OCI-LY1 (cell line): Measurements from ENCODE around the gene NEK1.

Experiments used
- H2AFZ ChIP-seq: fragments of 200-600 bp; sonication (generic), shearing (Covaris generic); 2 replicates; pipeline ENCODE4 v1.6.0; 2014; ENCODE audit warnings: antibody characterized with exemption, mild to moderate bottlenecking, low read length
- H3F3A ChIP-seq: fragments of 200-600 bp; sonication (generic), shearing (Covaris generic); 2 replicates; pipeline ENCODE4 v1.6.0; 2014; ENCODE audit warnings: mild to moderate bottlenecking, antibody characterized with exemption, low read length, moderate library complexity; ENCODE audit not compliant: insufficient read depth
- H3K27ac ChIP-seq: fragments of 200-600 bp; sonication (generic); 2 replicates; pipeline ENCODE4 v1.5.1; 2014; ENCODE audit warnings: low read length, mixed run types, mild to moderate bottlenecking, low read depth; ENCODE audit not compliant: poor library complexity, severe bottlenecking
- H3K27me3 ChIP-seq: fragments of 200-600 bp; sonication (generic); 2 replicates; pipeline ENCODE4 v1.6.0; 2014; ENCODE audit warnings: antibody characterized with exemption, mild to moderate bottlenecking, low read length, moderate library complexity; ENCODE audit not compliant: insufficient read depth
- H3K36me3 ChIP-seq: fragments of 200-600 bp; sonication (generic); 2 replicates; pipeline ENCODE4 v1.6.1; 2014; ENCODE audit warnings: mild to moderate bottlenecking, antibody characterized with exemption, low read length, moderate library complexity, mixed read lengths; ENCODE audit not compliant: insufficient read depth
- H3K4me1 ChIP-seq: fragments of 200-600 bp; sonication (generic); 2 replicates; pipeline ENCODE4 v1.5.1; 2014; ENCODE audit warnings: mild to moderate bottlenecking, low read length, moderate library complexity; ENCODE audit not compliant: insufficient read depth, severe bottlenecking
- H3K4me2 ChIP-seq: fragments of 200-600 bp; sonication (generic), shearing (Covaris generic); 2 replicates; pipeline ENCODE4 v1.6.1; 2014; ENCODE audit warnings: low read length
- H3K4me3 ChIP-seq: fragments of 200-600 bp; sonication (generic); 2 replicates; pipeline ENCODE4 v1.5.1; 2014; ENCODE audit warnings: low read length, low read depth, mild to moderate bottlenecking, mixed read lengths; ENCODE audit not compliant: poor library complexity, severe bottlenecking
- H3K79me2 ChIP-seq: fragments of 200-600 bp; shearing (Covaris generic); 2 replicates; pipeline ENCODE4 v1.6.1; 2016; ENCODE audit warnings: mixed run types, low read length, mixed read lengths; ENCODE audit not compliant: insufficient read depth
- H3K9ac ChIP-seq: fragments of 200-600 bp; sonication (generic), shearing (Covaris generic); 2 replicates; pipeline ENCODE4 v1.6.1; 2014; ENCODE audit warnings: mild to moderate bottlenecking, low read length, mixed read lengths
- H3K9me2 ChIP-seq: fragments of 200-600 bp; sonication (generic), shearing (Covaris generic); 2 replicates; pipeline ENCODE4 v1.6.1; 2014; ENCODE audit warnings: low read depth, mild to moderate bottlenecking, low read length, mixed read lengths
- H3K9me3 ChIP-seq: fragments of 200-600 bp; shearing (Covaris generic); 2 replicates; pipeline ENCODE4 v1.6.1; 2014; ENCODE audit warnings: low read length, mixed read lengths
- H4K20me1 ChIP-seq: fragments of 200-600 bp; sonication (generic), shearing (Covaris generic); 2 replicates; pipeline ENCODE4 v1.6.0; 2016; ENCODE audit warnings: mild to moderate bottlenecking, low read length; ENCODE audit not compliant: insufficient read depth
- CTCF ChIP-seq: fragments of 200-600 bp; sonication (generic), shearing (Covaris generic); IDR thresholded peaks from 2 replicates; pipeline ENCODE4 v1.5.1; 2017; ENCODE audit warnings: mild to moderate bottlenecking, antibody characterized with exemption, low read length, moderate library complexity, mixed read lengths
- EZH2 ChIP-seq: fragments of 200-600 bp; sonication (generic), shearing (Covaris generic); IDR thresholded peaks from 2 replicates; pipeline ENCODE4 v1.8.0; 2017; ENCODE audit warnings: borderline replicate concordance, mixed run types, mild to moderate bottlenecking, antibody characterized with exemption, low read length, moderate library complexity, mixed read lengths

NEK1 gene

GRCh38 chr4:169645627-169646026, 33.2 kb upstream of the NEK1 start:
- no peak overlapping the region for H3K4me2 ChIP-seq
- no peak overlapping the region for H2AFZ ChIP-seq
- no peaks in the 10 kb centered on the region for H3K9me3 ChIP-seq
- TF ChIP-seq CTCF (no peak), EZH2 (no peak)
- no peak overlapping the region for H3K4me3 ChIP-seq
- no peaks in the 10 kb centered on the region for H3K27me3 ChIP-seq
- no peaks in the 10 kb centered on the region for H3K4me1 ChIP-seq
- no peak overlapping the region for H3K9ac ChIP-seq
- H3K9me2 ChIP-seq, result no peaks in the 10 kb centered on the region
- H3K79me2 ChIP-seq, result no peaks in the 10 kb centered on the region
- H3K36me3 ChIP-seq, result peaks cover 52% of the 10 kb centered on the region
- no peak overlapping the region for H3K27ac ChIP-seq
- no peaks in the 10 kb centered on the region for H4K20me1 ChIP-seq
- no peaks in the 10 kb centered on the region for H3F3A ChIP-seq

GRCh38 chr4:169644802-169645201, 32.4 kb upstream of the NEK1 start:
- H2AFZ ChIP-seq, result no peak overlapping the region
- TF ChIP-seq EZH2 (no peak), CTCF (no peak)
- H3K79me2 ChIP-seq, result no peaks in the 10 kb centered on the region
- H3K27me3 ChIP-seq, result no peaks in the 10 kb centered on the region
- peaks cover 52% of the 10 kb centered on the region for H3K36me3 ChIP-seq
- no peaks in the 10 kb centered on the region for H3F3A ChIP-seq
- no peak overlapping the region for H3K9ac ChIP-seq
- no peaks in the 10 kb centered on the region for H3K9me3 ChIP-seq
- no peak overlapping the region for H3K4me2 ChIP-seq
- no peaks in the 10 kb centered on the region for H3K4me1 ChIP-seq
- no peak overlapping the region for H3K27ac ChIP-seq
- no peaks in the 10 kb centered on the region for H3K9me2 ChIP-seq
- H4K20me1 ChIP-seq, result no peaks in the 10 kb centered on the region
- no peak overlapping the region for H3K4me3 ChIP-seq

- TF ChIP-seq EZH2 (no peak), CTCF (no peak)
- H3K9me3 ChIP-seq, result no peaks in the 10 kb centered on the region
- H3K4me2 ChIP-seq, result no peak overlapping the region
- H3K9me2 ChIP-seq, result no peaks in the 10 kb centered on the region
- no peaks in the 10 kb centered on the region for H3K4me1 ChIP-seq
- no peak overlapping the region for H3K9ac ChIP-seq
- no peaks in the 10 kb centered on the region for H3K79me2 ChIP-seq
- H3K27ac ChIP-seq, result no peak overlapping the region
- no peaks in the 10 kb centered on the region for H3F3A ChIP-seq
- H3K27me3 ChIP-seq, result no peaks in the 10 kb centered on the region
- H4K20me1 ChIP-seq, result no peaks in the 10 kb centered on the region
- H3K4me3 ChIP-seq, result no peak overlapping the region
- peaks cover 83% of the 10 kb centered on the region for H3K36me3 ChIP-seq
- H2AFZ ChIP-seq, result no peak overlapping the region
Observed at GRCh38 chr4:169640261-169640870, 28.0 kb upstream of the NEK1 start.
